GM18499 (cell line): ENCODE measurements around the gene RUVBL1.
"Not testable (repeated sequence)": the region's sequence is repeated elsewhere in the genome, so short reads cannot be mapped to it uniquely, and the experiment has no call there.

Source experiments
- ATAC-seq: cut with Tn5 transposase; IDR thresholded peaks from one replicate; pipeline ENCODE4 v1.9.1; 2021; ENCODE audit warnings: moderate number of reproducible peaks; ENCODE audit not compliant: insufficient read depth, unreplicated experiment

Gene RUVBL1

GRCh38 chr3:128123538-128124368, at the start of gene RUVBL1:
TSS of gene RUVBL1 (minus strand) at chr3:128123812. CDS start at chr3:128123724, 88 bp downstream.
- peak; percentile 91 for ATAC-seq

DNA sequence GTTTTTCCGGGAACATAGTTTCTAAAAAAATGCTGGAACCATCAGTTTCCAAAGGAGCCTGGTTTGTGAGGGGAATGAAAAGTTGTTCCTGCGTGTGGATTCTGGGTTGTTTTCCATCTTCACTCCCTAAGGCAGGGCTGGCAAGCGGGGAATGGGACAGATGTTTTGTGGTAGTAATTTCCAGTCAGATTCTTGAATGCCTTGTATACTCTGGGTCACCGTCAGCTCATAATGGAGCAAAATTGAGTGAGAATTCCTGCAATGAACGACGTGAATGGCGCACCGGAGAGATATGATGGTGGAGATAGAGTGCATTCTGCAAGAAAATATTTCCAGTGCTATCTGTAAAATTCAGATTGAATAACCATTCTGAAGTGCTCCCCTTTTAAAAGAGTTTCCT, 49.6 kb upstream of the RUVBL1 start:
- no peak for ATAC-seq

GRCh38 chr3:128170866-128171516, 47.4 kb upstream of the RUVBL1 start:
- no peak for ATAC-seq

- no peak for ATAC-seq
Observed at GRCh38 chr3:128168836-128169235, 45.2 kb upstream of the RUVBL1 start.

DNA sequence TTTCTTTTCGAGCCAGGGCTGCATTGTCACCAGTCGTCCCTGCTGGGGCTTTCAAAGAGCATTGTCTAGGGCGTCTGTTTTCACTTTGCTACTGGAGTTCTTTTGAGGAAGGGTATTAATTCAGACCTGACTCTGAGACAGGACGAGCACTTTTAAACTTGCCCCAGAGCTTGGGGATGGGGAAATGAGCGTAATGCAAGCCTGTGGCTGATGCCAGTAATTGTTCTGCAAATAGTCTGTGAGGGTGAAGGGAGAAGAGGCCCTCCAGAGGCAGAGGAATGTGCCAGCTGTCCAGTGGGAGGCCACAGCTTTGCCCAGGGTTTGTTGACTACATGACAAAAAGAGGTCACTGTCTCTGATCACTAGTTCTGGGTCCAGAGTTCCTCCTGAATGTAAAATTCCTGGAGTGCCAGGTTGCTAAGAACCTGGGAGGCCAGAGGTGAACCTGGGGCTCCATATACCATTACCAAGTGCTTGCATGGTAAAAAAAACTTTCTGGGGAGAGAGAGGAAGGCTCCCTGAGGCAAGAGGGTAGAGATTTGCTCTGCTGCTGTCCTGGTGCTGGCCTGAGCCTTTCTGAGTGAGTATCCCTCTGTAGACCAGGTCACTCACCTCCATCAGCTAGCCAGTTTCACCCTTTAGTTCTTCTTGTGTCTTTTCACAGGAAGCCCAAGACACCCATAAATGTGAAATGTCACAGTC, 44.5 kb upstream of the RUVBL1 start:
- no peak for ATAC-seq

DNA sequence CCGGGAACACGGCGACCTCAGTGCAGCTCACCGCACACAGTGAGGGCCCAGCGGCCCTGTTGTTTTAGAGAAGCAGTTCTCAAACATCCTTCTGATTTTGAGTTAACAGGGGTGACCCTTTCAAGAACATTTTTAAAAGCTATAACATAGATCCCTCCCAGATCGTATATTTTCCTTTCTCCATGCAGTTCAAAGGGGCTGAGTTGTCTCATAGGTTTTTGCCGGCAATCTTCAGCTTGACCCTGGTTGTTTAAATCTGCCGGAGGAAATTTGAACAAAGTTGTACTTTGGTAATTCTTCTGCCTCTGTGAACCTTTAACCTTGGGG, 44.0 kb upstream of the RUVBL1 start:
- ATAC-seq = no peak

GRCh38 chr3:128166971-128167453, 43.4 kb upstream of the RUVBL1 start:
- ATAC-seq = no peak

DNA sequence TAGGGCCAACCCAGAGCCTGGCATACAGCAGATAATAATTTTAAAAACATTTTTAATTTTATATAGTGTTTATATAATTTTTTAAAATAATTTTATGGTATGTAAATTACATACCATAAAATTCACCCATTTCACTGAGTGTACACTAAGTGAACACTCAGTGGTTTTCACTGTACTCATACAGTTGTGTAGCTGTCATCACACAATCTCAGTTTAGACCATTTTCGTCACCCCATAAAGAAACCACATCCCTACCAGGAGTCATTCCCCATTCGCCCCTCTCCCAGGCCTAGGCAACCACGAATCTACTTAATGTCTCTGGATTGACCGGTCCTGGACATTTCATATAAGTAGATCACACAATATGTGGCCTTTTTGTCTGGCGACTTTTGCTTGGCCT, 39.8 kb upstream of the RUVBL1 start:
- ATAC-seq = no peak

DNA sequence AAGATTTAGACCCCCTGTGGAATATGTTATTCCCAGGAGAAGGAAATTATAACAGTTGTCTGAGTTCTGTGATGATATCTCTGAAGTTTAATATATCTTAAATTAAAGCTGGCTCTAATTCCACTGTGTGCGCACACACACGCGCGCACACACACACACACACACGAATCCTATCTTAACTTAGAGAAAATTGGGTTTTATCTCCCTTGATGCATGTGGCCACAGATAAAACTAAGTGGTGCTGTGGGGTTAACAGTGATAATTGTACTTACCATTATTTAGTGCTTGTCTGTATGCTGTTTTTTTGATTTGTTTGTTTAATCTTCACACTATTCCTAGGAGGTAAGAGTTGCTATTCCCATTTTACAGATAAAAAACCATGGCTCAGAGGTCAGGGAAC, 37.0 kb upstream of the RUVBL1 start:
- ATAC-seq = no peak

DNA sequence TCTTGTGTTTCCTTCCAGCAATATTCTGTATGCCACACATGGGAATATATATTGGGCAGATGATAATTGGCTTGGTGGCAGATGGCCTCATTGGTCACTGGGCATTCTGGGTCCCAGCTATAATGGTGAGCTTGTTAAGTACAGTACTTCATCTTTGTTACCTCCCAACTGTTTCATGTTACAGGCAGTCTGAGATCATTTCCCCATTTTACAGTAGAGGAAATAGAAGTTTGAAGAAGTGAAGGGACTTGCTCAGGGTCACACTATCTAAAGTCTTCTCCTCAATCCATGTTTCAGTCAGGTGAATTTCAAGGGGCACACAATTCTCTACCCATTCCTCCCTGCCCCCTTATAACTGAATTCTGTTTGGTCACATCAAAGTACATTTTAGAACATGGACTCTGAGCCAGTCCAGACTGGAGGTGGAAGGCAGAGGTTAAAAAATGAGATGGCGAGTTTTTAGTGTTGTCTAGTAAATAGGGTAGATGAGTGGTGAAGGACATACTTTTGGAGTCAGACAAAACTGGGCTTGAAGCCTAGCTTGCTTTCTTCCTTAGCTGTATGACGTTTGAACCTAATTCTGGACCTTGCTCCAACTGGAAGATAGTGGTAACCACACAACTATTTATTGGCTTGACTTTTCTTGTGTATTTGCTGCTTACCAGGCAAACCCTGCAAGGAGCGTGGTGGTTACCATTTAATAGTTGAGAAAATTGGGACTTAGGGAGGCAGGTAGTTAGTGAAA, 32.2 kb upstream of the RUVBL1 start:
- no peak for ATAC-seq

DNA sequence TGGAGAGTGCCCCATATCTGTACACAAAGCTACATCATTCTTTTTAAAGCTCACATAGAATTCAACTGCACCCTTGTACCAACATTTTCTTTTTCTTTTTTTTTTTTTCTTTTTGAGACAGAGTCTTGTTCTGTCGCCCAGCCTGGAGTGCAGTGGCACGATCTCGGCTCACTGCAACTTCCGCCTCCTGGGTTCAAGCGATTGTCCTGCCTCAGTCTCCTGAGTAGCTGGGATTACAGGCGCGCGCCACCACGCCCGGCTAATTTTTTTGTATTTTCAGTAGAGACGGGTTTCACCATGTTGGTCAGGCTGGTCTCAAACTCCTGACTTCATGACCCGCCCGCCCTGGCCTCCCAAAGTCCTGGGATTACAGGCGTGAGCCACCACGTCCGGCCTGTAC, 30.7 kb upstream of the RUVBL1 start:
- ATAC-seq = not testable (repeated sequence)

DNA sequence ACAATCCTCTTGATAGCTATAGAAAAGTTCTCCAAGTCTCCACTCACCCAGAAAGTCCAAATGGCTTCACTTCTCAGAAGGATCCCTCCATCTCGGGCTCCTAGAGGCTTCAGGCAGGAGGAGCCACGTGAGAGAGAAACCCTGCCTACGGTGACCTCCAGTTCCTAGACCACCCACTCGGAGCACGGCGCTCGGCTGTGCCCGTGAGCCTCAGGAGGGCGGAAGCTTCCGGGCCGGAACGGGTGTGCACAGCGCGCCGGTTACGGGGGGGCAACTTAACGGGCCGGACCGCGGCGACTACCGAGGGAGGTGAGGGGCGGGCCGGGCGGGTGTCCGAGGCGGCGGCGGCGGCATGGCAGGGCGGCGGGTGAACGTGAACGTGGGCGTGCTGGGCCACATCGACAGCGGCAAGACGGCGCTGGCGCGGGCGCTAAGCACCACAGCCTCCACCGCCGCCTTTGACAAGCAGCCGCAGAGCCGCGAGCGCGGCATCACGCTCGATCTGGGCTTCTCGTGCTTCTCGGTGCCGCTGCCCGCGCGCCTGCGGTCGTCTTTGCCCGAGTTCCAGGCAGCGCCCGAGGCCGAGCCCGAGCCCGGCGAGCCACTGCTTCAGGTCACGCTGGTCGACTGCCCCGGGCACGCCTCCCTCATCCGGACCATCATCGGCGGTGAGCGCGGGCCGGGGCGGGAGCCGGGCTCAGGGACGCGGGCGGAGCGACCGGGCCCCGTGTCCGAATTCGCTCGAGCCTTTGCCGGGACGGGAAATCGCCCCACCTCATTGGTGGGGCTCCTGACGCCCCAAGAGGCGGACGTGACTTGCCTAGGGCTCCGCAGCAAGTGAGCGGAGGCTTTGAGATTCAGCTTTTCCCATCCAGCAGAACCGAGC, 29.8 kb upstream of the RUVBL1 start, which contains the start of gene EEFSEC:
Gene EEFSEC, plus strand, starts transcription at position 326 of the 886 bp plus-strand sequence. Its CDS starts 27 bp downstream, at position 353.
- peak; percentile 69 for ATAC-seq

DNA sequence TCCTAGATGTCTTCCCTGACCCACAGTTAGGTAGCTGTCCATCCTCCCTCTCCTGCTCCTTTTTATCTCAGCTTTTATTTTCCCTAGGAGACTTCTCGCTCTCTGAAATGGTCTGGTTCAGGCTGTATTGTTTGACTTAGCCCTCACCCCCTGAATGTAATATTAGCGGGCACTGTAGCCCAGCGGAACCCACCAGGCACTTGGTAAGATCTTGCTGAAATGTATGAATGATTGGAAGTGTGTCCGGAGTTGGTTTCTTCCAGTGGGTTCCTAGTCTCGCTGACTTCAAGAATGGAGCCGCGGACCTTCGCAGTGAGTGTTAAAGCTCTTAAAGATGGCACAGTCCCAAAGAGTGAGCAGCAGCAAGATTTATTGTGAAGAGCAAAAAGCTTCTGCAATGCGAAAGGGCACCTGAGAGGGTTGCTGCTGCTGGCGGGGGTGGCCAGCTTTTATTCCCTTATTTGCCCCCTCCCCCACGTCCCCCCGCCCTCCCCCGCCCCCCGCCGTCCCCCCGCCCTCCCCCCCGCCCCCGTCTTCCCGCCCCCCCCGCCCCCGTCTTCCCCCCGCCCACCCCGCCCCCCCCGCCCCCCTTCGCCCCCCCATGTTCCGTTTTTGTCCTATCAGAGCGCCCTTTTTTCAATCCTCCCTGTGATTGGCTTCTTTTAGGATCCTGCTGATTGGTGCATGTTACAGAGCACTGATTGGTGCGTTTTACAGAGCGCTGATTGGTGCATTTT, 29.0 kb upstream of the RUVBL1 start:
- ATAC-seq = no peak

DNA sequence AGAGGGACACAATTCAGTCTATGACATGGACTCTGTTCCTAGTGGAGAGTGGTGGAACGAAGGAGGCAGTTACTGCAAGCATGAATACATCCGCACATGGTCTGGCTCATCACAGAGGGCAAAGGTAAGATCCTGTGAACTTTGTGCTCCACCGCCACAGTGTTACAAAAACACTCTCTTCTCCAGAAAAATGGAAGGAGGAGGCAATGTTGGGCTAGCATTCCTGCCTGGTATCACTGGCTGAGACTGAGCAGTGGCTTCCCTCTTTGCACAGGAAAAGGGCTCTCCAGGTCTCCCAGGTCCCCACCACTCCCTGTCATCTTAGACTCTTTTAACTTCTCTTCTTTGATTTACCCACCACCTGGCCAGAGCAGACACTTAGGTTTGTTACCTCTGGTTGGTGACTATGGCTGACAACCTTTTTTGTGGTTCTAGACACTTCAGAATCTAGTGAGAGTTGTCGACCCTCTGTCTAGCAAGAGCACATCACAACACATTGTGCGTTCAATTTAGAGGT, 28.2 kb upstream of the RUVBL1 start:
- no peak for ATAC-seq

GRCh38 chr3:128149650-128150049, 26.0 kb upstream of the RUVBL1 start:
- ATAC-seq = no peak

DNA sequence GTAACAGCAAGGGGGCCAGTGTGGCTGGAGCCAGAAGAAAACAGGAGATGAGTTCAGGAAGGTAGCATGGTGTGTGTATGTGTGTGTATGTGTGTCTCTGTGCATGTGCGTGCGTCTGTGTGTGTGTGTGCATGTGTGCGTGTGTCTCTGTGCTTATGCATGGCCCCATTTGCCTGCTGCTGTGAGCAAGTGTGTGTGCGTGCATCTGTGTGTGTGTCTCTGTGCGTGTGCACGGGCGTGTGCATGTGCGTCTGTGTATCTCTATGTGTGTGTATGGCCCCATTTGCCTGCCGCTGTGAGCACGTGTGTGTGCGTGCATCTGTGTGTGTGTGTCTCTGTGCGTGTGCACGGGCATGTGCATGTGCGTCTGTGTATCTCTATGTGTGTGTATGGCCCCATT, 22.6 kb upstream of the RUVBL1 start:
- ATAC-seq = no peak

DNA sequence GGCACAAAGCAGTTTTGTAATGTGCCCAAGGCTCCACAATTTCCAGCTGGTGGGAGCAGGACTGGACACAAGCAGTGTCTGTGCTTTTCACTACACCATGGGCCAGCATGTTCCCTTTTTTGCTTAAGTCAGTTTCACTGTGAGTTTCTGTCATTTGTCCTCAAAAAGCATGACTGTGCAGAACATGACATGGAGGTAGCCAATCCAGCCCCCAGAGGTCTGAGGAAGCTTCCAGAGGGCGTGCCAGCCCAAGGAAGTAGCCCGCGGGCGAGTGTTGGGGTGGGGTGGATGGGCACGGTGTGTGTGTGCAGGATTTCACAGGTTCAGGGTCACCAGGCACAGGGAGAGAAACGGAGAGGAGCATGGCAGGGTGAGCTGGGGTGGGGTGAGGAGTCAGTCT, 21.7 kb upstream of the RUVBL1 start:
- no peak for ATAC-seq

GRCh38 chr3:128144512-128145187, 21.0 kb upstream of the RUVBL1 start:
- ATAC-seq = no peak
